ENCODE measurements around the gene FAM53C.

FAM53C gene

GRCh38 chr5:138372653-138373052, 34.6 kb downstream of the FAM53C start (continued):
- no peak for TF ChIP-seq ZNF266 (tag by site-specific recombination; IDR thresholded peaks at IDR 0.05; ENCODE audit: low read depth)

GRCh38 chr5:138382347-138382746, 44.3 kb downstream of the FAM53C start:
- no peaks in the 10 kb centered on the region for H3K4me1 ChIP-seq (ENCODE audit: control insufficient read depth, insufficient read depth, low read length)
- no peaks in the 10 kb centered on the region for H3K9me3 ChIP-seq (ENCODE audit: control insufficient read depth, insufficient read depth, low read depth, low read length)
- CTCF ChIA-PET = interaction anchor here (0.6 to 2.5 kb wide), 4 partner anchors 29 to 1936 kb away, joined by 3 to 11 read pairs (median 5); partner anchors contain the start of gene KDM3B
- H3K36me3 ChIP-seq (ENCODE audit: control insufficient read depth in 2 of 2, insufficient read depth in 1 of 2, low read length in 2 of 2) = peaks cover 64 to 79% of the 10 kb centered on the region in 2 experiments
- TF ChIP-seq ZNF10 (tag by site-specific recombination; IDR thresholded peaks at IDR 0.05) (no peak), ZNF391 (tag by site-specific recombination; IDR thresholded peaks at IDR 0.05; ENCODE audit: borderline replicate concordance, low read depth) (no peak), SP2 (tag by site-specific recombination; IDR thresholded peaks at IDR 0.05) (no peak), ZNF449 (tag by site-specific recombination; IDR thresholded peaks at IDR 0.05) (no peak), ATF2 (tag by site-specific recombination; IDR thresholded peaks at IDR 0.05; ENCODE audit: low read depth) (no peak), ZNF677 (tag by site-specific recombination; IDR thresholded peaks at IDR 0.05) (no peak), ZIC2 (tag by site-specific recombination; IDR thresholded peaks at IDR 0.05) (no peak), ZNF837 (tag by site-specific recombination; IDR thresholded peaks at IDR 0.05) (no peak), ZNF350 (tag by site-specific recombination; IDR thresholded peaks at IDR 0.05) (no peak)
- no peak overlapping the region for H3K27ac ChIP-seq (ENCODE audit: extremely low read depth, low read depth, low read length)
- POLR2A ChIA-PET = no interaction called here
- H3K4me3 ChIP-seq (ENCODE audit: low read depth, low read length) = no peak overlapping the region

- Histone ChIP-seq H3K4me3 (ENCODE audit: low read depth, low read length) (no peak overlapping the region), H3K27ac (ENCODE audit: extremely low read depth, low read depth, low read length) (no peak overlapping the region), H3K9me3 (ENCODE audit: control insufficient read depth, insufficient read depth, low read depth, low read length) (no peaks in the 10 kb centered on the region), H3K4me1 (ENCODE audit: control insufficient read depth, insufficient read depth, low read length) (no peaks in the 10 kb centered on the region), H3K36me3 (ENCODE audit: control insufficient read depth in 2 of 2, insufficient read depth in 1 of 2, low read length in 2 of 2) (peaks cover 38 to 65% of the 10 kb centered on the region in 2 experiments)
- no peak for TF ChIP-seq ZBTB26 (tag by site-specific recombination; optimal IDR thresholded peaks at IDR 0.05)
- ChIA-PET CTCF (interaction anchor here (0.7 to 1.2 kb wide), 4 partner anchors 10 to 65 kb away, joined by 3 to 5 read pairs (median 4); partner anchors contain the start of gene KDM3B), POLR2A (no interaction called here)
Observed at GRCh38 chr5:138385660-138386059, 47.6 kb downstream of the FAM53C start.

- no peak overlapping the region for H3K4me3 ChIP-seq (ENCODE audit: low read depth, low read length)
- no peaks in the 10 kb centered on the region for H3K4me1 ChIP-seq (ENCODE audit: control insufficient read depth, insufficient read depth, low read length)
- no peak overlapping the region for H3K27ac ChIP-seq (ENCODE audit: extremely low read depth, low read depth, low read length)
- CTCF ChIA-PET = interaction anchor here (1.2 kb wide), 1 partner anchor 9 kb away, joined by 3 read pairs; no protein-coding TSS in a partner anchor
- H3K9me3 ChIP-seq (ENCODE audit: control insufficient read depth, insufficient read depth, low read depth, low read length) = no peaks in the 10 kb centered on the region
- H3K36me3 ChIP-seq (ENCODE audit: control insufficient read depth in 2 of 2, insufficient read depth in 1 of 2, low read length in 2 of 2) = peaks cover 32 to 65% of the 10 kb centered on the region in 2 experiments
- POLR2A ChIA-PET = no interaction called here
- TF ChIP-seq MEIS1 (CRISPR knock-in tag; IDR thresholded peaks at IDR 0.05; ENCODE audit: borderline replicate concordance) (no peak), ZBTB1 (tag by site-specific recombination; IDR thresholded peaks at IDR 0.05) (no peak), ZBTB20 (tag by site-specific recombination; IDR thresholded peaks at IDR 0.05) (no peak), ZNF621 (tag by site-specific recombination; IDR thresholded peaks at IDR 0.05) (no peak), ZNF626 (tag by site-specific recombination; IDR thresholded peaks at IDR 0.05) (no peak), ZNF280D (tag by site-specific recombination; IDR thresholded peaks at IDR 0.05) (no peak), OSR2 (tag by site-specific recombination; IDR thresholded peaks at IDR 0.05) (no peak), ELK4 (IDR thresholded peaks at IDR 0.05; ENCODE audit: borderline replicate concordance, low read depth, low read length) (no peak), ZNF449 (tag by site-specific recombination; IDR thresholded peaks at IDR 0.05) (no peak)
Observed at GRCh38 chr5:138386290-138386689, 48.2 kb downstream of the FAM53C start.
